ENCODE results near the gene UBA3.

Gene UBA3

GRCh38 chr3:69033470-69033869, 46.7 kb downstream of the UBA3 start:
- H3K36me3 ChIP-seq (ENCODE audit: low read length): peaks cover 41% of the 10 kb centered on the region; the same call in 1 of the 2 replicates
- TF ChIP-seq EZH2phosphoT487 (conservative IDR thresholded peaks at IDR 0.05; ENCODE audit: low read length): no peak
- TF ChIP-seq, protein P1, sequence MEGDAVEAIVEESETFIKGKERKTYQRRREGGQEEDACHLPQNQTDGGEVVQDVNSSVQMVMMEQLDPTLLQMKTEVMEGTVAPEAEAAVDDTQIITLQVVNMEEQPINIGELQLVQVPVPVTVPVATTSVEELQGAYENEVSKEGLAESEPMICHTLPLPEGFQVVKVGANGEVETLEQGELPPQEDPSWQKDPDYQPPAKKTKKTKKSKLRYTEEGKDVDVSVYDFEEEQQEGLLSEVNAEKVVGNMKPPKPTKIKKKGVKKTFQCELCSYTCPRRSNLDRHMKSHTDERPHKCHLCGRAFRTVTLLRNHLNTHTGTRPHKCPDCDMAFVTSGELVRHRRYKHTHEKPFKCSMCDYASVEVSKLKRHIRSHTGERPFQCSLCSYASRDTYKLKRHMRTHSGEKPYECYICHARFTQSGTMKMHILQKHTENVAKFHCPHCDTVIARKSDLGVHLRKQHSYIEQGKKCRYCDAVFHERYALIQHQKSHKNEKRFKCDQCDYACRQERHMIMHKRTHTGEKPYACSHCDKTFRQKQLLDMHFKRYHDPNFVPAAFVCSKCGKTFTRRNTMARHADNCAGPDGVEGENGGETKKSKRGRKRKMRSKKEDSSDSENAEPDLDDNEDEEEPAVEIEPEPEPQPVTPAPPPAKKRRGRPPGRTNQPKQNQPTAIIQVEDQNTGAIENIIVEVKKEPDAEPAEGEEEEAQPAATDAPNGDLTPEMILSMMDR (IDR thresholded peaks at IDR 0.05; ENCODE audit: insufficient read depth, low read length, poor library complexity, severe bottlenecking): no peak
- no peak overlapping the region for H3K4me3 ChIP-seq (ENCODE audit: insufficient read depth, low read length, poor library complexity, severe bottlenecking)
- H3K27ac ChIP-seq (ENCODE audit: low read depth, low read length): no peak overlapping the region
- H3K4me2 ChIP-seq (ENCODE audit: low read depth, low read length, poor library complexity, severe bottlenecking): no peak overlapping the region
- no peak overlapping the region for H3K9ac ChIP-seq (ENCODE audit: low read length)
- H3K9me3 ChIP-seq (ENCODE audit: insufficient read depth, low read length): no peaks in the 10 kb centered on the region
- H2AFZ ChIP-seq (ENCODE audit: low read depth, low read length, severe bottlenecking): no peak overlapping the region
- H3K9me2 ChIP-seq (replicated peaks; ENCODE audit: insufficient read depth, low read length): no peaks in the 10 kb centered on the region
- no peaks in the 10 kb centered on the region for H3K79me2 ChIP-seq (ENCODE audit: insufficient read depth, low read length)
- no peaks in the 10 kb centered on the region for H3K27me3 ChIP-seq (ENCODE audit: low read length)
- H4K20me1 ChIP-seq (ENCODE audit: low read depth, low read length): no peaks in the 10 kb centered on the region
- H3F3A ChIP-seq (ENCODE audit: insufficient read depth): no peaks in the 10 kb centered on the region

DNA sequence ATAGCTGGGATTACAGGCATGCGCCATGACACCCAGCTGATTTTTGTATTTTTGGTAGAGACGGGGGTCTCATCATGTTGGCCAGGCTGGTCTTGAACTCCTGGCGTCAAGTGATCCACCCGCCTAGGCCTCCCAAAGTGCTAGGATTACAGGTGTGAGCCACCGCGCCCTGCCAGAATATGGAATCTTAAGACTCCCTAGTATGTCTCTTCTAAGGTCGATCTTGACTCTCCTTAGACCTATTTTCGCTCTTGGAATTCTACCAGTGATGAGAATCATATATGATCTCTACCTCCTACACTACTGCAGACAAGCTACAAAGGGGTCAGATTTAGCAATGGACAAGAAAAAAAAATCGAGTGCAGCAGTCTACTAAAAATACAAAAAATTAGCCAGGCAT, 47.4 kb downstream of the UBA3 start:
- no peak for TF ChIP-seq EZH2phosphoT487 (conservative IDR thresholded peaks at IDR 0.05; ENCODE audit: low read length)
- TF ChIP-seq, protein P1 (IDR thresholded peaks at IDR 0.05; ENCODE audit: insufficient read depth, low read length, poor library complexity, severe bottlenecking): no peak

DNA sequence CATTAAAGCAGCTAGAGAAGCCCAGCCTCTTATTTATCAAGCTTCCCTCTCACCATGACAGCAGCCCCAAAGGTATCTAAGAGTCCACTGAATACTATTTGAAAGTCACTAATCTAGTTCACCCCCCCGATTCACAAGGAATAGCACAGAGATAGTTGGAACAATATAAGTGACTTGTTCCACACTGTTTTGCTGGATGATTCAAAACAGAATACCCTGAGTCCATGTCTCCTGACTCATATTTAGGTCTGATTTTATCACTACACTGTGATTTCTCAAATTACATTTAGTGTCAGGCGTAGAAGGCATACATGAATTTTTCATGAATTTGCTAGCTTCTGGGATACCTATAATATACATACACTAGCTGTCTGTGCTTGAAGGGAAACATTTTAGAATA, 48.0 kb downstream of the UBA3 start:
- Histone ChIP-seq H3K27me3 (ENCODE audit: low read length) (no peaks in the 10 kb centered on the region), H3K36me3 (ENCODE audit: low read length) (peaks cover 46% of the 10 kb centered on the region; the same call in 1 of the 2 replicates), H4K20me1 (ENCODE audit: low read depth, low read length) (no peaks in the 10 kb centered on the region), H2AFZ (ENCODE audit: low read depth, low read length, severe bottlenecking) (no peak overlapping the region), H3K9me3 (ENCODE audit: insufficient read depth, low read length) (no peaks in the 10 kb centered on the region), H3K9ac (ENCODE audit: low read length) (no peak overlapping the region), H3F3A (ENCODE audit: insufficient read depth) (no peaks in the 10 kb centered on the region), H3K79me2 (ENCODE audit: insufficient read depth, low read length) (no peaks in the 10 kb centered on the region), H3K27ac (ENCODE audit: low read depth, low read length) (no peak overlapping the region), H3K9me2 (replicated peaks; ENCODE audit: insufficient read depth, low read length) (no peaks in the 10 kb centered on the region), H3K4me2 (ENCODE audit: low read depth, low read length, poor library complexity, severe bottlenecking) (no peak overlapping the region), H3K4me3 (ENCODE audit: insufficient read depth, low read length, poor library complexity, severe bottlenecking) (no peak overlapping the region)
- TF ChIP-seq, protein P1 (IDR thresholded peaks at IDR 0.05; ENCODE audit: insufficient read depth, low read length, poor library complexity, severe bottlenecking): no peak
- TF ChIP-seq EZH2phosphoT487 (conservative IDR thresholded peaks at IDR 0.05; ENCODE audit: low read length): no peak

More for the DNA sequence above, 47.4 kb downstream of the UBA3 start:
- Histone ChIP-seq H3K79me2 (ENCODE audit: insufficient read depth, low read length) (no peaks in the 10 kb centered on the region), H3K9ac (ENCODE audit: low read length) (no peak overlapping the region), H3K36me3 (ENCODE audit: low read length) (peaks cover 43% of the 10 kb centered on the region; the same call in 1 of the 2 replicates), H4K20me1 (ENCODE audit: low read depth, low read length) (no peaks in the 10 kb centered on the region), H3K27me3 (ENCODE audit: low read length) (no peaks in the 10 kb centered on the region), H3F3A (ENCODE audit: insufficient read depth) (no peaks in the 10 kb centered on the region), H3K9me2 (replicated peaks; ENCODE audit: insufficient read depth, low read length) (no peaks in the 10 kb centered on the region), H3K27ac (ENCODE audit: low read depth, low read length) (no peak overlapping the region), H2AFZ (ENCODE audit: low read depth, low read length, severe bottlenecking) (no peak overlapping the region), H3K9me3 (ENCODE audit: insufficient read depth, low read length) (no peaks in the 10 kb centered on the region), H3K4me2 (ENCODE audit: low read depth, low read length, poor library complexity, severe bottlenecking) (no peak overlapping the region), H3K4me3 (ENCODE audit: insufficient read depth, low read length, poor library complexity, severe bottlenecking) (no peak overlapping the region)

Data from SU-DHL-6 (cell line).